Measurements from ENCODE around the gene POTEM.
"Not testable (repeated sequence)": the region's sequence is repeated elsewhere in the genome, so short reads cannot be mapped to it uniquely, and the experiment has no call there.

Gene POTEM

DNA sequence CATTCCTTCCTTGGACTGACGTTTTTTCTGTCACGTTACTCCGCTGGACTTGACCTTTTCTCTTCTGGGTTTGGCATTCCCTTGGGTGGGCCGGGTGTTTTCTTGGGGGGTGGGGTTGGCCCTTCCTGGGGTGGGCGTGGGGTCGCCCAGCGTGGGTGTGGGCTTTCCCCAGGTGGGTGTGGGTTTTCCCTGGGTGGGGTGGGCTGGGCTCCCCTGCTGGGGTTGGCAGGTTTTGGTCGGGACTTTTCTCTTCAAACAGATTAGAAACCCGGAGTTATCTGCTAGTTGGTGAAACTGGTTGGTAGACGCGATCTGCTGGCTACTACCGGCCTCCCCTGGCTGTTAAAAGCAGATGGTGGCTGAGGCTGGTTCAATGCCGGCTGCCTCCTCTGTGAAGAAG lies at the start of gene POTEM:
Gene POTEM (plus strand): TSS at position 301 of the 400 bp plus-strand sequence. CDS start 52 bp downstream, at position 353.
- DNase-seq (ENCODE audit: extremely low read depth in 1 of 2, low read depth in 1 of 2) = not testable (repeated sequence)

DNA sequence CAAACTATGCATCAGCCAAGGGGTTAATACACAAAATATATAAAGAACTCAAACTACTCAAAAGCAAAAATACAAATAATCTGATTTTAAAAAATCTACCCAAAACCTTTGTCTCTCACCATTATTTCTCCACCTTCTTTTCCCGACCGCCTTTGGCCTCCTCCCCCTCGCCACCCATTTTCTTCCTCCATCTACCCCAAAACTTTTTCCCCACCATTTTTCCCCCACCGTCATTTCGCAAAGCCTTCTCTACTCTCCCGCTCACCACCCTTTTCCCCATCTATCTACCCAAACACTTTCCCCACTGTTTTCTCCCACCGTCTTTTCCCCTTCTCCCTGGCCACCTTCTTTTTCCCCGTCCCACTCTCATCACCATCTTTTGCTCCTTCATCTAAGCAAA lies 48.9 kb upstream of the POTEM start:
- not testable (repeated sequence) for DNase-seq (ENCODE audit: extremely low read depth in 1 of 2, low read depth in 1 of 2)

DNA sequence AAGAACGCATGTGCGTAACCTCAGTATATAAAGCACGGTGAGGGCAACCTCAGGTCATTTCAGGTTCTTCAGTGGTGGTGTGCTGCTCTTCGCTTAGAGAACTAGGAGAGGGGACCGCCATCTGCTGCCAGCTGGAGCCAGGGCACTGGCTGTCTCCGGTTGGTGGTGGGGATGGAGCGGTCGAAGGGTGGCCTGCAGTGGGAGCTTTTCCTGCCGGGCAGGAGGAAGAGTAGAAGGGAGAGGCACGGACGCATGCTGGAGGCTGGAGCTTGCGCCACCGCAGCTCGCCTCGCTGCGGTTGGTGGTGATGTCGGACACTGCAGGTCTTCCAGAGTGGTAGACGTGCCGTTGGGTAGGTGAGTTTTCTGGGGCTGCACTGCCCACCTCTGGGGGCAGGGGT lies 47.2 kb upstream of the POTEM start:
- DNase-seq (ENCODE audit: extremely low read depth in 1 of 2, low read depth in 1 of 2) = not testable (repeated sequence)

DNA sequence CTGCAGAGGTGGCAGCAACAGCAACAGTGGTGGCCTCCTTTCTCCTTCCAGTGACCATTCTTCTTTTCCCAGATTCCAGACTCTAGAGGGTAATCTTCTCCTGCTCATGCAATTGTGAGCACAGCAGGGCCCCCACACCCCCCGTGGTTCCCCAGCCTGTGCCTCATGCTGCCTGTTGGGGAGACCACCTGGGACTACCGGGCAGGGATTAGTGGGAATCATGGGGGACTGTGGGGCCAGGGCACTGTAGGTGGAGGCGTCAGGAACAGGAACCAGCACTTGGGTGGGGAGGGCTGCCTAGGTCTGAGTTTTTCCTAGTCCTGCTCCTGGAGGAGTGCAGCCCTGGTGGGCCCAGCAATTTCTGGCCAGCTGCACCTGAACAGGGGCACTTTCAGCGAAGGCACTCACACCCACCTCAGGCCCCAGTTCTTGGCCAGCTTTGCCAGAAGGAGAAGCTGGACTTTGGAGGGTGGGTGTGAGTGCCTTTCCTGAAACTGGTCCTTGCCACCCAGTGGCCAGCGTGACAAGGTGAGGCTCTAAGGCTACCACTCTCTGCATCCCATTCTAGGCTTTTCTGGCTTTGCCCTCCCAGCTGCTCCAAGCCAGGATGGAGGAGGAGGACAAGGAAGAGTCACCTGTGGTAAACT lies 46.1 kb upstream of the POTEM start:
- DNase-seq (ENCODE audit: extremely low read depth in 1 of 2, low read depth in 1 of 2) = not testable (repeated sequence)

DNA sequence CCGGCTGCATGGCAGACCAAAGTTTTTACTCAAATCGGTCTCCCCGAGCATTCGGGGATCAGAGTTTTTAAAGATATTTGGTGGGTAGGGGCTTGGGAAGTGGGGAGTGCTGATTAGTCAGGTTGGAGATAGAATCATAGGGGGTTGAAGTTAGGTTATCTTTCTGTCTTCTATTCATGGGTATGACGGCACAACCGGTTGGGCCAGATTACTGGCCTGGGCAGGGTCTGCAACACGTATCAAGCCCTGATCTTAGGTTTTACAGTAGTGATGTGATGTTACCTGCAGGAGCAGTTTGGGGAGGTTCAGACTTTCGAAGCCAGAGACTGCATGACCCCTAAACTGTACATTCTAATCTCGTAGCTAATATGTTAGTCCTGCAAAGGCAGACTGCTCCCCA lies 30.4 kb upstream of the POTEM start:
- DNase-seq (ENCODE audit: extremely low read depth in 1 of 2, low read depth in 1 of 2) = not testable (repeated sequence)

DNA sequence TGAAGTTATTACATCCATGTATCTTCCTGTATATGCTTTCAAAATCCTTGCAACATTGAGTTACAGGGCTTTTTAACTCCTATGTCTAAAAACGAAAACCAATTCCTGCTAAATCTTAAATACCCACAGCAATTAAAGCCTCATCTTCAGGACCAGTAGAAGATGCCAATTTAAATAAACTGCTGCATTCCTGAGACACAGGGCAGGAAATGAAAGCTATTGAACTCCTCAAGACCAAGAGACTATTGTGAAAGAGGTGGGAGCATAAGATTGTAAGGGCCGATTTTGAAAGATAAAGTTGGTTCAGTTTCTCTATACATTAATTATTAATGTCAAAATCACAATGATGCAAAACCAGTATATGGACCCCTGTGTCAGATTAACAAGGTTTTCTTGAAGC lies 28.5 kb upstream of the POTEM start:
- not testable (repeated sequence) for DNase-seq (ENCODE audit: extremely low read depth in 1 of 2, low read depth in 1 of 2)

DNA sequence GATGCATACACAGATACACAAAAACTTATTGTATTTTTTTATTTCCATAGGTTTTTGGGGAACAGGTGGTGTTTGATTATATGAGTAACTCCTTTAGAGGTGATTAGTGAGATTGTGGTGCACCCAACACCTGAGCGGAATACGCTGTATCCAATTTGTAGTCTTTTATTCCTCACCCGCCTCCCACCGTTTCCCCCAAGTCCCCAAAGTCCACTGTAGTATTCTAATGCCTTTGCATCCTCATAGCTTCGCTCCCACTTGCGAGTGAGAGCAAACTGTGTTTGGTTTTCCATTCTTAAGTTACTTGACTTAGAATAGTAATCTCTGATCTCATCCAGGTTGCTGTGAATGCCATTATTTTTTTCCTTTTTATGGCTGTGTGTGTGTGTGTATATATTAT lies 17.3 kb upstream of the POTEM start:
- not testable (repeated sequence) for DNase-seq (ENCODE audit: extremely low read depth in 1 of 2, low read depth in 1 of 2)

DNA sequence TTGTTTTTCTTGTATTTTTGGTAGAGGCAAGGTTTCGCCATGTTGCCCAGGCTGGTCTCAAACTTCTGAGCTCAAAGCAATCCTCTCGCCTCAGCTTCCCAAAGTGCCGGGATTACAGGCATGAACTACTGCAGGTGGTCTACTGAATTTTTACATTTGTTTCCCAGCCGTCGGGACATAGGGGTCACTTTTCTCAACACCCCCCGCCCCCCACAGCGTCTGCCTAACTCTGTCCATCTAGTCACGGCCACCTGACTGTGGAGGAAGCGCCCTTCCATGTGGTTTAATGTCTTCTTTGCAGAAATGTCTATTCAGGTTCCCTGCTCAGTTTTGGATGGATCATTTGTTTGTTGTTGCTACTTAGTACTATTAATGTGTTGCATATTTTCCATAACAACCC lies 14.1 kb upstream of the POTEM start:
- not testable (repeated sequence) for DNase-seq (ENCODE audit: extremely low read depth in 1 of 2, low read depth in 1 of 2)

DNA sequence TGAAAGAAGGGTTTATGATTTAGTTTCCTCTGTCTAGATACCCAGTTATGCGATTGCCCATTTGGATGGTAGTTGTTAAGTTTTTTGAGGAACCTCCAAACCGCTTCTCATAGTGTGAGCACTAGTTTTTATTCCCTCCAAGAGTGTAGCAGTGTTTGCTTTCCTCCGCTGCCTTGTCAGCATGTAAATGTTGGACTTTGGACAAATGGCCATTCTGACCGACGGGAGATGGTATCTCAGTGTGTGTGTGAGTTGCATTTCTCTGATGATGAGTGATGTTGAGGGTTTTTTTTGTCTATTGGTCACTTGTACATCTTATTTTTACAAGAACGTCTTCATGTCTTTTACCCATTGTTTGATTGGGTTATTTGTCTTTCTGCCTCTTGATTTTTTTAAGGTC lies 11.4 kb upstream of the POTEM start:
- not testable (repeated sequence) for DNase-seq (ENCODE audit: extremely low read depth in 1 of 2, low read depth in 1 of 2)

DNA sequence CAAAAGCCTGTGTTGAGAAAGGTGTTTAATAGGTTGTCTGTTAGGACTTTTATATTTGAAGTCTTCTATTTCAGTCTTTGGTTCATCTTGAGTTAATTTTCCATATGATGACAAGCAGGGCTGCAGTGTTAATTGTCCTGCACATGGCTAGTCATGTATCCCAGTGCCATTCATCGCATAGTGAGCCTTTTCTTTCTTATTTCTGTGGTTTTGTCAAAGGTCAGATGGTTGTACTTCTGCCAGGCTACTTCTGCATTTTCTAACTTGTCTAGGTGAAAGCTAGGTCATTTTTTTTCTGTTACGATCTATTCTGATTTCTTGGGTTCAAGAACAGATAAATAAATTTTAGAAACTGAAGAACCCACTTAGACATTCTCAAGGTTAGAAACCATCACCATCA lies 5.7 kb upstream of the POTEM start:
- not testable (repeated sequence) for DNase-seq (ENCODE audit: extremely low read depth in 1 of 2, low read depth in 1 of 2)

DNA sequence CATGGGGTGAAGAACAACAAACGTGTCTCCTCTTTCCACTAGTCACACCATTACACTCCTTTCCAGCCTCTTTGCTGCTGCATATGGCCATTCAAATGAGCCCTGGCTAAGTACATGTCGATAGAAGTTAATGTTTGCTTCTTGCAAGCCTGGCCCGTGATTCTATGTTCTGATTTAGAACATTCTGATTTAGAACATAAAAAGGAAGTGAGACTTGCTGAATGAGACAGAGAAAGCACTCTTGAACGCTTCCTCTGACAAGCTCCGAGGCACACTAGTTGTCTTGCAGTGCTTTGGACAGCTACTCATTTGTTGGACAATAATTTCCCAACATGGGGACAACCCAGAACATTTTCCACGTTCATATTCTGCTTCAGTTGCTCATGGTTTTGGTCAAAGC lies 5.1 kb upstream of the POTEM start:
- DNase-seq (ENCODE audit: extremely low read depth in 1 of 2, low read depth in 1 of 2) = not testable (repeated sequence)

DNA sequence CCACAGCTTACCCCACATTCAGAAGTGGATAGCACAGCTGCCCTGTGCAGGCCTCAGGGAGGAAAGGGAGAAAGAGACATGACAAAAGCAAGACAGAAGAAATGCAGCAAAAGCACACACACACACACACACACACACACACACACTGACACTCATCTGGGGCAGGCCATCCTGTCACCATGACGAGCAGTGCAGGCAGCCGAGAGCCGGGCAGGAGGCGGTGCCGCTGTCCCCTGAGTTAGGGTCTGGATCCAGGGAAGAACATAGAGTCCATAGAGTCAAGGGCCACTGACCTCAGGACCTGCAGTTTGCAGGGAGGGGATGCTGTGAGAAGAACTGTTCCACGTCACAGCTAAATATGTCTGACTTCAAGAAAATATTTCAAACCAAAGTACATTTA lies 4.0 kb upstream of the POTEM start:
- not testable (repeated sequence) for DNase-seq (ENCODE audit: extremely low read depth in 1 of 2, low read depth in 1 of 2)

DNA sequence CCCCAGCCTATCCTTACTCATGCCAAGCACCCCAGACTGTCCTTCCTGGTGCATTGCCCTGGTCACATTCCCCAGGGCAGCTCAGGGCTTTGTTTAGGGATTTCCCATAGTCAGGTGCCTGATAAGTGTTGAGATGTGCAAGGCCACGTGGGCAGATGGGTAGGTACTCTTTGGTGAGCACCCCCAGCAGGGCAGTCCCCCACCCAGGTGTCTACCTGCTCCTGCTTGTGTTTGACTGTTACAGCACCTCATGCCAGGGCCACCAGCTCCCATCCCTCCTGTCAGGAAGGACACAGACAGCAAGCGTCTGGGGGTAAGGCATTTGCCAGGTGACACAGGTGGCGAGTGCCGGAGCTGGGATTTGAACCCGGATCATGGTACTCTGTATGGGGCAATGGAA lies 2.4 kb upstream of the POTEM start:
- not testable (repeated sequence) for DNase-seq (ENCODE audit: extremely low read depth in 1 of 2, low read depth in 1 of 2)

DNA sequence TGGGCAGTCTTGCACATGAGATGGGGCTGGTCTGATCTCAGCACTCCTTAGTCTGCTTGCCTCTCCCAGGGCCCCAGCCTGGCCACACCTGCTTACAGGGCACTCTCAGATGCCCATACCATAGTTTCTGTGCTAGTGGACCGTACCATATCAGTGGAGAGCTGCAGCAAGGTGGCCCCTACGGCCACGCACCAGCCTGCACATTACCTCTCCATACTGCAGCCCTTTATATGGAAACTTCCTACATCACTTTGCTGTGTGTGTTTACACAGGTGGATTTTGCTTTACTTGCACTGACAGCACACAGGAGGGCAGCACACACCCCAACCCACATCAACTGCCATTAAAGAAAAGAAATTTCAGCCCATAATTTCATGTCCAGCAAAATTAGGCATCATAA lies 35.3 kb downstream of the POTEM start:
- not testable (repeated sequence) for DNase-seq (ENCODE audit: extremely low read depth in 1 of 2, low read depth in 1 of 2)

DNA sequence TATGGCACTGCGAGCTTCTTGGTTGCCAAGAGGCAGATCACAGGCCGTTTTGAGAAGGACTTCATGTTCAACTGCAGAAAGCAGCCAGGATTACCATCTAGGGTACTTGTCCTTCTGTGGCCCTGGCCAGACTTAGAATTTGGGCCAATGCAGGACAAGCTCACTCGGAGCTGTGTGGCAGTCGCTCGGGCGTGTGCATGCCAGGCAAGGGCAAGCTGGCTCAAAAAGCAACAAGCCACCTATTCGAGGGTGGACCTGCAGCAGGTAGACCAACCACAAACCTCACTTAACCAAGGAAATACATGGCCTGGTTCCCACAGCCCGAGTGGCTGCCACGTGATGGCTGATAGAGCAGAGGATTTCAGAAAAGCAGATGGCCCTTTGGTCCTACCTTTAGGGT lies 39.3 kb downstream of the POTEM start:
- not testable (repeated sequence) for DNase-seq (ENCODE audit: extremely low read depth in 1 of 2, low read depth in 1 of 2)

DNA sequence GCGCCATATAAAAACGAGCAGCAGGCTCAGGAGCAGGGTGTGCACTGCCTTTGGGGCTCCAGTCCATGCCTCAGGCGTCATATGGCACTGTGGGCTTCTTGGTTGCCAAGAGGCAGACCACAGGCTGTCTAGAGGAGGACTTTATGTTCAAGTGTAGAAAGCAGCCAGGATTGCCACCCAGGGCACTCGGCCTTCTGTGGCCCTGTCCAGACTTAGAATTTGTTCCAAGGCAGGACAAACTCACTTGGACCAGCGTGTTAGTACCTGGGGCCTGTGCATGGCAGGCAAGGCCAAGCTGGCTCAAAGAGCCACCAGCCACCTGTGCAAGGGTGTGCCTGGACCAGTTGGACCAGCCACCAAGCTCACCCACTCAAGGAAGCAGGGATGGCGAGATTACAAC lies 40.4 kb downstream of the POTEM start:
- DNase-seq (ENCODE audit: extremely low read depth in 1 of 2, low read depth in 1 of 2) = not testable (repeated sequence)

DNA sequence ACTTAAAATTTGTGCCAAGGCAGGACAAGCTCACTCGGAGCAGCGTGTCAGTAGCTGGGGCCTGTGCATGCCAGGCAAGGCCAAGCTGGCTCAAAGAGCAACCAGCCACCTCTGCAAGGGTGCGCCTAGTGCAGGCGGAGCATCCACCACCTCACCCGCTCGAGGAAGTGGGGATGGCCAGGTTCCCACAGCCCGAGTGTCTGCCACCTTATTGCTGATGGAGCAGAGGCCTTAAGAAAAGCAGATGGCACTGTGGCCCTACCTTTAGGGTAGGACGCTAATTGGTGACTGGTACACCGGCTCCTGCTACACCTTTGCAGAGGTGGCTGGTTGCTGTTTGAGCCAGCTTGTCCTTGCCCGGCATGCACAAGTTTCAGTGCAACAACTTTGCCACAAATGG lies 43.8 kb downstream of the POTEM start:
- not testable (repeated sequence) for DNase-seq (ENCODE audit: extremely low read depth in 1 of 2, low read depth in 1 of 2)

DNA sequence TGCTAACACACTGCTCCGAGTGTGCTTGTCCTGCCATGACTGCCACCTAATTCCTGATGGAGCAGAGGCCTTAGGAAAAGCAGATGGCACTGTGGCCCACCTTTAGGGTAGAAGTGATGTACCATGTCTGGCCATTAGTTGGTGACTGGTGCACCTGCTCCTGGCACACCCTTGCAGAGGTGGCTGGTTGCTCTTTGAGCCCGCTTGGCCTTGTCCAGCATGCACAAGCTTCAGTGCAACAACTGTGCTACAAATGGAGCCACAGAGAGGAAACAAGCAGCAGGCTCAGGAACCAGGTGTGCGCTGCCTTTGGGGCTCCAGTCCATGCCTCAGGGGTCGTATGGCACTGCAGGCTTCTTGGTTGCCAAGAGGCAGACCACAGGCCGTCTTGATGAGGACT lies 44.5 kb downstream of the POTEM start:
- not testable (repeated sequence) for DNase-seq (ENCODE audit: extremely low read depth in 1 of 2, low read depth in 1 of 2)

DNA sequence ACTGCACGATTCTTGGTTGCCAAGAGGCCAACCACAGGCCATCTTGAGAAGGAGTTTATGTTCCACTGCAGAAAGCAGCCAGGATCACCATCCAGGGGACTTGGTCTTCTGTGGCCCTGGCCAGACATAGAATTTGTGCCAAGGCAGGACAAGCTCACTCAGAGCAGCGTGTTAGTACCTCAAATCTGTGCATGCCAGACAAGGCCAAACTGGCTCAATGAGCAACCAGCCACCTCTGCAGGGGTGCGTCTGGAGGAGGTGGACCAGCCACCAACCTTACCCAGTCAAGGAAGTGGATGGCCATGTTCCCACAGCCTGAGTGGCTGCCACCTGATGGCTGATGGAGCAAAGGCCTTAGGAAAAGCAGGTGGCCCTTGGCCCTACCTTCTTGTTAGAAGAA lies 48.0 kb downstream of the POTEM start:
- not testable (repeated sequence) for DNase-seq (ENCODE audit: extremely low read depth in 1 of 2, low read depth in 1 of 2)

DNA sequence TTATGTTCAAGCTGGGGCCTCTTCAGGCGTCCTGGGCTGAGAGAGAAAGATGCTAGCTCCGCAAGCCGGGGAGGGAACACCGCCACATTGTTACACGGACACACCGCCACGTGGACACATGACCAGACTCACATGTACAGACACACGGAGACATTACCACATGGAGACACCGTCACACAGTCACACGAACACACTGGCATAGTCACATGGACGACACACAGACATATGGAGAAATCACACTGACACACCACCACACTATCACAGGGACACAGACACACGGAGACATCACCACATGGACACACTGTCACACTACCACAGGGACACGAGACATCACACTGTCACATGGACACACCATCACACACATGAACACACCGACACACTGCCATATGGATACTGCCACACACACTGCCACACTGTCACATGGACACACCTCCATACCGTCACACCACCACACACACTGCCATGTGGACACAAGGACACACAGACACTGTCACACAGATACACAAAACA lies 57.9 kb downstream of the POTEM start:
- not testable (repeated sequence) for DNase-seq (ENCODE audit: extremely low read depth in 1 of 2, low read depth in 1 of 2)

DNA sequence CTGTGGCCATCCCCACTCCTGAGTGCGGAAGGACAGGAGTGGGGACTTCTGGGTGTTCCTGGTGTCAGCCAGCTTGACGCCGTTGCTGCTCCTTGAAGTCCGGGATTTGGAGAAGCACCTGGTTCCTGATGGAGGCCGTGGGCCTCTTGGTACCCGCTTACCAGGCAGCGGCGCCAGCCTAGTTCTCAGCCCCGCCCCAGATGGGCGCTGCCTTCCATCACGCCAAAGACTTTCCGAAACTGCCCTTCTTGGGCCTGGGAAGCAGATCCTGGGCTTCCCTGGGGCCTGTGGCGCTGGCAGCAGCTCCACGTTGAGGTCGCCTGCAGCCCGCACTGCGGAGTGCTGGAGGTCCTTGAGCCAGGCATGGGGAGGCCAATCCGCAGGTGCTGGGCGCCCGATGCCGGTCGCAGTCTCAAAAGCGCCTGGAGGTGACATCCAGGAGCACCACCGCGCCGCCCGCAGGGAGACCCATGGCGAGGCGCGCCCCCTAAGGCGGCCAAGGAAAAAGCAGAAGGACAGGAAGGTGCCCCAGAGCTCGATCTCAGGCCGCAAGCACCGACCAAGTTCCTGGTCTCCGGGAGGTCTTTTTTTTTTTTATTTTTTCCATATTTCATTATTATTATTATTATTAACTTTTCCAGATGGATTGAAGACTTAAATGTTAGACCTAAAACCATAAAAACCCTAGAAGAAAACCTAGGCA lies 59.6 kb downstream of the POTEM start:
- DNase-seq (ENCODE audit: extremely low read depth in 1 of 2, low read depth in 1 of 2) = not testable (repeated sequence)

DNA sequence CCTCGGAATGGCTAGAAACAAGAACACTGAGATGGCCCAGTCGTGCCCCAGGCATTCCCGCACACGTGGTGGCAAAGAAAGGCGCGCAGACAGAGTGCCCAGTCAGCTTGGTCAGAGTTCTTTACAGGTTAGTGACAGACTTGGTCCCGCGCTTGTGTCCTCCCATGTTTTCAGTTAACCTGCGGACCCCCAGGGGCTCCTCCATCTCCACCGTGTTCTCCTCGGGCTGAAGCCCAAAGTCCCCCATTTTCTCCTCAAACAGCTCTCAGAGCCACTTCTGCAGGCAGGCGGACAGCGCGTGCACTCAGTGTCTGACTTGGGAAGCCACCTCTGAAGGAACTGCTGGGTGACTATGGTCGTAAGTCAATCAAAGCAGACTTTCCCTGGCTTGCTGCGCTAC lies 60.7 kb downstream of the POTEM start:
- not testable (repeated sequence) for DNase-seq (ENCODE audit: extremely low read depth in 1 of 2, low read depth in 1 of 2)

Data from activated CD8-positive, alpha-beta memory T cell treated with anti-CD3 and anti-CD28 coated beads for 1 hour (primary cell).